NCI-H1436 (cell line): ENCODE measurements around the gene KCNK15.

Source experiments
- DNase-seq: peaks from one replicate; lab custom pipeline; 2025; lab: John Stamatoyannopoulos, UW

KCNK15 gene

DNA sequence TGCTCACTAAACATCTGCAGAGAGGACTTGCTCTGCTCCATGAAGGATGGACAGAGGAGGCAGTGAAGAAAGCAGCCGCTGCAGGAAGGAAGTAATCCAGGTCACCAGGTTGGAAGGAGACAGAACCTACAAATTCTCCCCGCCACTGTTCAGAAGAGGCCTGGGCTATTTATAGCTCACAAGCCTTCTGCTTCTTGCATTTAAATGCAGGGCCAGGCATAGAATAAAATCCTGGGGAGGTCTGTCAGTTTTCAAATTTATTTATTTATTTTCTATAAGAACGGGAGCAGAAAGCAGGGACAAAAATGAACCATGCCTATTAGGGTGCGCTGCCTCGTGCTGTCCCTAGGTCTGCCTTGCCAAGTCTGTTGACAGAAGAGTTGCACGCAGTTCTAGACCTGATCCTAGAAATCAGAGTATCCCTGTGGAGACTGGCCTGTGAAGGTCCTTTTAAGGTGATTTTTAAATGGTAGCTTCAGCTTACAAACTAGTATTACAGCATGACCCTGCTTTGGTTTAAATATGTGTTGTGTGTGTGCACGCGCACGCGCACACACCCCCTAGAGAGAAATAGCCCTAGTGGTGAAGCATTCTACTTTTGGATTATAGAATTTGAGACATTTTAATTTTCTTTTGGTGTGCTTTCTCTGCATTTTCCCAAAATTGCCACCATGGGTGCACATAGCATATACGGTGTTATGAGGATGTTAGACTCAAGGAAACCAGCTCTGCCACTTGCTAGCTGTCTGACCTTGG lies 45.2 kb downstream of the KCNK15 start:
- no peak for DNase-seq

DNA sequence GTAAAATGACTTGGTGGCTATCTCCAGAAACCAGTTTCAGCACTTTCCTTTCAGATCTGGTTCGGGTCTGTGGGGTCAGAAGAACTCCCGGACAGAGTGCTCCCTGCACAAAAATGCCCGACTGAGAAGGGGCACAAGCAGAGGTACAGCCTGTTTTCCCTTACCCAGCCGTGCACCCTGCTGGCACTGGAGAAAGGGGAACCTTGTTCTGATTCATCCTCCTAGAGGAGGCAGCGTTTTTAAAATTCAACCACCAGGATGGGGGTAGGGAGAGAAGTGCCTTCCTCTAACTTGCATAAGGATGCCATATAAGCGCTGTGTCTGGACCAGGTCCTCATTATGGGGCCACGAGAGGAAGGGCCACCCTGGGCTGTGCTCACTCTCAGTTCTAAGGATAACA lies 47.1 kb downstream of the KCNK15 start:
- DNase-seq = no peak

DNA sequence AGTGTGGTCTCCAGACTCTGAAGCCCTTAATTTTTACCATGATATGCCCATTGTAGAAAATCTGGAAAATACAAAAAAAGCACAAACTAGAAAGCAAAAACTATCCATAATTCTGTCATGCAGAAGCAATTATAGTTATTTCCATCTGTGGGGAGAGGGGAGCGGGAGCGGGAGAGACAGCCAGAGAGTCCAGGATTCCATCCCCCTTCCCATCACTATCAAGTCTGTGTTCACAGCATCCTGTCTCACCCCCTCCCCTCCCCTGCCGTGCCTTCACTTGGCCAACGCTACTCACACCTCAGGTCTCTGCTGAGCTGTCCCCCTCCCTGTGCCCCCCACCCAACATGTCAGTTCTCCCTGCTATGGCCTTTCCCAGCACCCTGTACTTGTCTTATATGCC lies 50.2 kb downstream of the KCNK15 start:
- no peak for DNase-seq

DNA sequence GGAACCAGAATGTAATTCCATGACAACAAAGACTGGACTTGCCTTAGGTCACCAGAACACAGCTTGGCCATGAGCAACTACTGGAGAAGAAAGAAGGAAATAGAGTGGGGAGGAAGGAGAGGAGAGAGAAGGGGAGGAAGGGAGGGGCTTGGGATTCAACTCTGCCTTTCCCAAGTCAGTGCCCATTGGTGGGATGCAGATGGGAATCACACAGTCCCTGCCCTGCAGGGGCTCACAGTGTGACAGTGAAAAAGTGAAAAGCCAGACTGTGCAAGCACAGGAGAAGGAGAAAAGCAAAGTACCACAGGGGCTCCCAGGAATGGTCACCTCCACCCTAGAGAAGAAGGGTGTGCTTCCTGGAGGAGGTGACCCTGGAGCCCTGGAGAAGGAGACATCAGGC lies 50.6 kb downstream of the KCNK15 start:
- DNase-seq = no peak

DNA sequence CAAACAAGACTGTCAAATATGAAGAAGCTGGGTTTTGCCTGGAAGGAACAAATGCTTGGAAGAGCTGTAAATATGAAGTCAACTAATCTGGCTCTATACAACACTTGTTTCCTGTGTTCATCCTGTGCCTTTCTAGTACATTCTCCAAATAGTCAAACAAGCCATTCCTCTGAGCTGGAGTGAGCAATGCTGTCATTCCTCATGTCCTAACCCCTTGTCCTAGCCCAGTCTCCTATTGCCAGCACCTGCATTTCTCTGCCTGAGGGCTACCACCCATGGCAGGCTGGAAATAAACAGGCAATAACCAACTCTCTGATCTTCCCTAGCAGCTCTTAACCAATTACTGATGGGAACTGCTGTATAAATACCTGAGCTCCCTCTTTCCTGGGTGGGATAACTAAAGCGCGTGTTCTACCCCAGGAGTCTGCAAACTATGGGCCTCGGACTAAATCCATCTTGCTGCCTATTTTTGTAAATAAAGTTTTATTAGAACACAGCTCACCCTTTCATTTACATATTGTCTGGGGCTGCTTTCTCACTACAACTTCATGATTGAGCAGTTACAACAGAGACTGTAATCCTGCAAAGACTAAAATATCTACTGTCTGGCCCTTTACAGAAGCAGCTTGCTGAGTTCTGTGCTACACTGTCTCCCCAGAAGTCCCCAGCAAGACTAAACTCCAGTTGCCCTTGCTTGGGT lies 51.2 kb downstream of the KCNK15 start:
- DNase-seq = no peak

GRCh38 chr20:44799691-44800090 lies 54.0 kb downstream of the KCNK15 start:
- DNase-seq = no peak

GRCh38 chr20:44800391-44801046 lies 54.9 kb downstream of the KCNK15 start:
- no peak for DNase-seq
